T-helper 17 cell (primary cell): ENCODE data around the gene LYPD6. TPM values are rescaled to one million over a fixed set of nuclear protein-coding genes. Genes with fewer than 3 reads are reported as not detected.
A peak's percentile ranks its signal among the peaks of the same experiment; 100 is the strongest.
"Not testable (repeated sequence)": the region's sequence is repeated elsewhere in the genome, so short reads cannot be mapped to it uniquely, and the experiment has no call there.

Experiments used
- ATAC-seq: fragments of 150-1000 bp; cut with Tn5 transposase; 2 replicates; pipeline ENCODE4 v1.10.0; 2021; ENCODE audit warnings: mild to moderate bottlenecking, moderate library complexity
- DNase-seq, 3 donors: peaks; one replicate each; pipeline versions ENCODE4 v3.0.0 to v3.0.0-alpha.2; 2020 to 2021
- H3K9me3 ChIP-seq: one replicate; pipeline ENCODE4 v1.7.0; 2013; ENCODE audit warnings: low read length, mild to moderate bottlenecking; ENCODE audit not compliant: control insufficient read depth, poor library complexity, severe bottlenecking
- H3K27ac Mint-ChIP-seq: one replicate; pipeline ENCODE4 v1.8.0; 2022; ENCODE audit warnings: mild to moderate bottlenecking, moderate library complexity, mixed read lengths
- H3K27me3 Mint-ChIP-seq: one replicate; pipeline ENCODE4 v1.8.0; 2022; ENCODE audit warnings: mixed read lengths
- H3K36me3 Mint-ChIP-seq: one replicate; pipeline ENCODE4 v1.8.0; 2022; ENCODE audit warnings: low read depth, mixed read lengths
- H3K4me1 Mint-ChIP-seq: one replicate; pipeline ENCODE4 v1.8.0; 2022; ENCODE audit warnings: mild to moderate bottlenecking, mixed read lengths
- H3K4me3 Mint-ChIP-seq: one replicate; pipeline ENCODE4 v1.8.0; 2022; ENCODE audit warnings: mild to moderate bottlenecking, moderate library complexity, mixed read lengths
- total RNA-seq, 4 donors: library from RNA in 2 of 4; stranded (reverse) in 2 of 4; gene quantifications; one replicate each; pipeline ENCODE4 v1.2.3 and lab custom pipeline; 2022 to 2026

The LYPD6 gene, protein sequence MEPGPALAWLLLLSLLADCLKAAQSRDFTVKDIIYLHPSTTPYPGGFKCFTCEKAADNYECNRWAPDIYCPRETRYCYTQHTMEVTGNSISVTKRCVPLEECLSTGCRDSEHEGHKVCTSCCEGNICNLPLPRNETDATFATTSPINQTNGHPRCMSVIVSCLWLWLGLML
- not detected for total RNA-seq
- 0 to 0.12 reads per million in 2 donors for total RNA-seq (lab: John Stamatoyannopoulos, UW)

DNA sequence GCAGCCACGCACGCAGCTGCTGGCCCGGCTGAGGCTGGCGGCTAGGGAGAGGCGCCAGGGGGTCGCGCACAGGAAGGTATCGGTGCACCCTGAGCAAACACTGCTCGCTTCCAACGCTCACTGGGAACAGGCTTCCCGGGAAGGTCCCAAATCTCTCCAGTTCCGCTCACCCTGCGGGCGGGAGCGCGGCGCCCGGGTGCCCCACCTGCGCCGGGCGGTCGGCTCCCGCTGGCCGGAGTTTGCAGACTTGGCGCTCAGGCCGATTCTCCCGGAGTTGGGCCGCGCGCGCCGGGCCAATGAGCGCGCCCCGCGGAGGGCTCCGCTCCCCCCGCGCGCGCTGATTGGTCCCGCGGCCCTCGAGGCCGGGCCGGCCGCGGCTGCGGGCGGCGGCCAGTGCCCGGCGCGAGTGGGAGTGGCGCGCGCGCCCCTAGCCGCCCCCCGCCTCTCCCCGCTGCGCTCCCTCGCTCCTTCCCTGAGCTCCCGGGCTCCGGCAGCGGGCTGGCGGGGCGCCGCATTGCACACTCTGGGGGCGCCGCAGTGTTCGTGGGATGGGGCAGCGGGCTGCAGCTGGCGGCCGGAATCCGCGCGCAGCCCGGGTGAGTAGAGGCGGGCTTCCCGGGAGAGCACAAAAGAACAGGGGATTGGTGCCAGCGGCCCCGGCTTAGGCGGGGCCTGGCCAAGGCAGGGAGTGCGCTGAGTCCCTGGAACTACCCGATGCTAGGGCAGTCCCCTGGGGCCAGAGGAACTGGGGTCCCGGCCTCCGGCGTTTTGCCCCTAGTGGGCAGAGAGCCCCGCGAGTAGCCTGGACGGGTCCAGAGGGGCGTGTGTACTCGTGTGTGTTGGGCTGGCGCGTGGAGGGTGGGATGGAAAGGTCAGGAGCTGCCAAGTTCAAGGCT is at the start of gene LYPD6:
LYPD6 (plus strand) TSS at position 461 of the 896 bp plus-strand sequence. CDS start 107,122 bp downstream, outside the sequence.
- H3K9me3 ChIP-seq: no peaks in the 10 kb centered on the region
- Mint-ChIP-seq H3K4me3 (peak within 1 kb of the TSS; percentile 79), H3K27me3 (peaks cover 74% of the 10 kb centered on the region), H3K27ac (no peak within 1 kb of the TSS), H3K36me3 (peaks cover 10% of the 10 kb centered on the region), H3K4me1 (peaks cover 4% of the 10 kb centered on the region)
- no peak for ATAC-seq
- DNase-seq: no peak

DNA sequence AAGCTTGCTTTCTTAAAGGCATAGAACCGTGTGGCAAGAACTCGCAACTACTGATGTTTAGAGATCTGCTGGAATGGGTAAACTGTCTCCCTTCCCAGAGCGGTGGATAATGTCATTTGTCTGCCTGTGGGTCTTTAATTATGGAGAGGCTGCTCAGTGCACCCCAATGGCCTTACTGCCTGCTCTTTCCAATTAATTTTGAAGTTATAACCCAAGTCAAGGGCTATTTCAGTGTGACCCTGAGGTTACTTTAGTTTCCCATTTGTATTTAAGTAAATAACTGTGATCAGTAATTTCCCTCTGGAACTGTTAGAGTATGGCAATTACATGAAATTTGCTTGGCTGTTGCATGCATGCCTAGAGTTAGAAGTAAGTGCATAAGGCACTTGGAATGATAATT is 48.9 kb upstream of the LYPD6 start:
- H3K4me3 Mint-ChIP-seq: no peak overlapping the region
- ATAC-seq (no peak), DNase-seq (no peak)
- peaks cover 32% of the 10 kb centered on the region for H3K27me3 Mint-ChIP-seq
- H3K36me3 Mint-ChIP-seq: no peaks in the 10 kb centered on the region
- no peaks in the 10 kb centered on the region for H3K4me1 Mint-ChIP-seq
- no peaks in the 10 kb centered on the region for H3K9me3 ChIP-seq
- H3K27ac Mint-ChIP-seq: no peak overlapping the region

DNA sequence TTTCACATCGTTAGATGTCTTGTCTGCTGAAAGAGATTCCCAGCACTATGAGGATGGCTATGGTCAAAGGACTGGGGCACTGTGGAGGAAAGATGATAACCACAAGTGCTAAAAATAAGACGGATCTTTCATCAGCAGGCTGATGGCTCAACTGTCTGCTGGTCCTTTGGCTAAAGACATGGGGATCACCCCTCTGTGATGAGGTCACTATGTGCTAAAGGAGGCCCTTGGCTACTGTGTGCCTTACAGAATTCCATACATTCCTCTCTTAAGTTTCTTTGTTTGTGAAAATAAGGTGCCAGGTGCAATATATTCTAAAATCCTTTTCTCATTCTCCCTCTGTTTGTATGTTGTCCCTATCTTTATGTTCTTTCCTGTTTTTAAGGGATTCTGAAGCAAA is 39.7 kb upstream of the LYPD6 start:
- H3K4me1 Mint-ChIP-seq: no peaks in the 10 kb centered on the region
- no peaks in the 10 kb centered on the region for H3K36me3 Mint-ChIP-seq
- no peak overlapping the region for H3K4me3 Mint-ChIP-seq
- peaks cover 25% of the 10 kb centered on the region for H3K27me3 Mint-ChIP-seq
- H3K27ac Mint-ChIP-seq: no peak overlapping the region
- DNase-seq: no peak
- no peaks in the 10 kb centered on the region for H3K9me3 ChIP-seq
- no peak for ATAC-seq

DNA sequence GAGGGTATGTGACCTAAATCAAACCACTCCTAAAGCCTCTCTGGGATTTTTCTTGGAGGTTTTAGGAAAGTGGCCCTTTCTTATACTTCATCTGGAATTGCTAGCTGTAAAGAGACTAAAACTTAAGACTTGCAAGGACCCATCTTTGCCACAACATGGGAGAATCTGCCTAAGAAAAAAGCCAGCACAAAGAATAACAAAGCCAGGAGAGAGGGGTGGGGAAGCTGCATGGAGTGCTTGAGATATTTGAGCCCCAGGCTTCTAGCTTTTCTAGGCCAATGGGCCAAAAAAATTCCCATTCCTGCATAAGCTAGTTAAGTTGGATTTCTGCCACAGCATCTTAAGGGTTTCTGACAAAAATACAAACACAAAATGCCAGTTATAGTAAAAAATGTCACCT is 38.5 kb upstream of the LYPD6 start:
- no peaks in the 10 kb centered on the region for H3K9me3 ChIP-seq
- H3K4me1 Mint-ChIP-seq: no peaks in the 10 kb centered on the region
- ATAC-seq (no peak), DNase-seq (no peak)
- H3K4me3 Mint-ChIP-seq: no peak overlapping the region
- H3K27ac Mint-ChIP-seq: no peak overlapping the region
- H3K27me3 Mint-ChIP-seq: peaks cover 15% of the 10 kb centered on the region
- H3K36me3 Mint-ChIP-seq: no peaks in the 10 kb centered on the region

GRCh38 chr2:149296031-149296430 is 34.4 kb upstream of the LYPD6 start:
- ATAC-seq: no peak
- no peaks in the 10 kb centered on the region for H3K9me3 ChIP-seq
- Mint-ChIP-seq H3K4me3 (no peak overlapping the region), H3K36me3 (no peaks in the 10 kb centered on the region), H3K27ac (no peak overlapping the region), H3K4me1 (no peaks in the 10 kb centered on the region), H3K27me3 (peaks cover 2% of the 10 kb centered on the region)
- DNase-seq: no peak

GRCh38 chr2:149307014-149307413 is 23.4 kb upstream of the LYPD6 start:
- Mint-ChIP-seq H3K27ac (no peak overlapping the region), H3K4me1 (no peaks in the 10 kb centered on the region), H3K36me3 (no peaks in the 10 kb centered on the region), H3K4me3 (no peak overlapping the region), H3K27me3 (peaks cover 55% of the 10 kb centered on the region)
- ATAC-seq: no peak
- H3K9me3 ChIP-seq: no peaks in the 10 kb centered on the region
- no peak for DNase-seq

DNA sequence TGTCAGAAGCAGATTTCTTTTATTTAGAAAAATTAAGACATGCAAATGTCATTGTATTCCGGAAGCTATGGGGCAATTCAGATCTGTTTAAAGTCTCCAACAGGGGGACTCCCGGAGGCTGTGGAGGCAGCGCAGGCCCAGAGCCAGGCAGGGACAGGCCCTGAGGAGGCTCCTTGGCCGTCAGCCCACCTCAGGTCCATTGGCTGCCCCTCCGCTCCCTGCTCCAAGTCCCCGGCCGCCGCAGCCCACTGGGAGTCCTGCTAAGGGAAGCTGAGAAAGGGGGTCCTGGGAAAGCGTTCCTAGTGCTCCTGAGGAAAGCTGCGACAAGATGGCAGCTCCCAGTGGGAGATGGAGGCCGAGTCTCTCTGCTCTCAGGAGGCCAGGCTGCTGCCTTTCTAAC is 20.0 kb upstream of the LYPD6 start:
- Mint-ChIP-seq H3K27me3 (peaks cover 58% of the 10 kb centered on the region), H3K4me1 (peaks cover 8% of the 10 kb centered on the region), H3K27ac (no peak overlapping the region), H3K36me3 (no peaks in the 10 kb centered on the region), H3K4me3 (no peak overlapping the region)
- H3K9me3 ChIP-seq: no peaks in the 10 kb centered on the region
- DNase-seq (no peak), ATAC-seq (no peak)

GRCh38 chr2:149312039-149312438 is 18.3 kb upstream of the LYPD6 start:
- no peak for ATAC-seq
- H3K36me3 Mint-ChIP-seq: no peaks in the 10 kb centered on the region
- H3K27ac Mint-ChIP-seq: no peak overlapping the region
- peaks cover 8% of the 10 kb centered on the region for H3K4me1 Mint-ChIP-seq
- H3K27me3 Mint-ChIP-seq: peaks cover 61% of the 10 kb centered on the region
- no peak overlapping the region for H3K4me3 Mint-ChIP-seq
- no peak for DNase-seq
- no peaks in the 10 kb centered on the region for H3K9me3 ChIP-seq

DNA sequence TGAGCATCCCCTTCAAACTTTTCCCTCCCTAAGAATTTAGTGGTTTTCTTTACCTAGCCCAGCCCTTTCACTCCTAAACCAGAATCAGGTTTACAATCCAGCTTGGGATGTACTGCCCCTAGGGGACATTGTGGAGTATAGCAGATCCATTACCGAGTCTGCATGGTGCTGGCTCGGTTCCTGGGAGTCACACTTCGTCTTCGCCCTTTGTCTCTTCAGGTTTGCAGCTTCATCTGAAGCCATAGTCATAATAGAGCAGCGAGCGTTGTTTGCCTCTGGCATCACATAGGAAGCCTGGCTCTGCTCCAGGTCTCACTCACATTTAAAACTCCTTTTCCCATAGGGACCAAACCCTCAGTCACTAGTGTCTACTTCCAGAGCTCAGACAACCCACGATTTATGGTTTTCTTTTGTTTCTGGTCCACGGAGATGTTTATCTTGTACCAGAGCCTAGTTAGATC is 16.8 kb upstream of the LYPD6 start:
- Mint-ChIP-seq H3K36me3 (no peaks in the 10 kb centered on the region), H3K27me3 (peaks cover 51% of the 10 kb centered on the region), H3K4me1 (peaks cover 8% of the 10 kb centered on the region), H3K27ac (no peak overlapping the region), H3K4me3 (no peak overlapping the region)
- DNase-seq: no peak
- ATAC-seq: peak; percentile 69
- H3K9me3 ChIP-seq: no peaks in the 10 kb centered on the region

- peaks cover 8% of the 10 kb centered on the region for H3K4me1 Mint-ChIP-seq
- H3K27me3 Mint-ChIP-seq: peaks cover 45% of the 10 kb centered on the region
- no peaks in the 10 kb centered on the region for H3K36me3 Mint-ChIP-seq
- ATAC-seq (no peak), DNase-seq (no peak)
- no peak overlapping the region for H3K4me3 Mint-ChIP-seq
- H3K27ac Mint-ChIP-seq: no peak overlapping the region
- no peaks in the 10 kb centered on the region for H3K9me3 ChIP-seq
These were observed 15.7 kb upstream of the LYPD6 start for GRCh38 chr2:149314687-149315086.

DNA sequence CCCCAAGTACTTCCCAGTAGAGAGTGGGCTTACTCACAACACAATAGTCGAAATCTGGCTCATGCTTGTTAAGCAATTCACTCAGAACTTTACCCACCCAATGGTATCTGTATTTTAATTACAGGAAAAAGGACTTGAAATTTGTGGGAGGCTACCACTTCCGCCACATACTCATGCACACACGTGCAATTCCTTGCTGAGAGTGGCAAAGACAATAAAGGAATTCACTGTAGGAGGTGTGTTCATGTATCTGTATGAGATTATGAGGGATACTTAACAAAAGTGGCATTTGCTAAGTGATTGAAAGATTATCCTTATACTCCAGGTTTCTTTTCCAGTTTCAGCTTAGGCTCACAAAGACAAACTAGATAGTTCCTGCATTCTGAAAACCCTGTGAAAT is 14.9 kb upstream of the LYPD6 start:
- ATAC-seq (no peak), DNase-seq (no peak)
- Mint-ChIP-seq H3K4me1 (peaks cover 8% of the 10 kb centered on the region), H3K27ac (no peak overlapping the region), H3K36me3 (no peaks in the 10 kb centered on the region), H3K27me3 (peaks cover 45% of the 10 kb centered on the region), H3K4me3 (no peak overlapping the region)
- no peaks in the 10 kb centered on the region for H3K9me3 ChIP-seq

GRCh38 chr2:149318566-149318965 is 11.8 kb upstream of the LYPD6 start:
- H3K36me3 Mint-ChIP-seq: not testable (repeated sequence)
- H3K27me3 Mint-ChIP-seq: peaks cover 48% of the 10 kb centered on the region

GRCh38 chr2:149320362-149320761 is 10.0 kb upstream of the LYPD6 start:
- H3K9me3 ChIP-seq: no peaks in the 10 kb centered on the region
- Mint-ChIP-seq H3K4me1 (no peaks in the 10 kb centered on the region), H3K4me3 (no peak overlapping the region), H3K27me3 (peaks cover 33% of the 10 kb centered on the region), H3K27ac (no peak overlapping the region), H3K36me3 (no peaks in the 10 kb centered on the region)
- no peak for ATAC-seq
- DNase-seq: no peak

More at GRCh38 chr2:149318566-149318965, 11.8 kb upstream of the LYPD6 start:
- H3K27ac Mint-ChIP-seq, DNase-seq, ATAC-seq, H3K9me3 ChIP-seq, H3K4me1 Mint-ChIP-seq, H3K4me3 Mint-ChIP-seq: not testable (repeated sequence)
